ENCODE data around the gene PDE8A. TPM values are rescaled to one million over a fixed set of nuclear protein-coding genes. Genes with fewer than 3 reads are reported as not detected.

The PDE8A gene
- total RNA-seq, 2 experiments from 2014 or later, result 23.2 to 24.4 TPM

DNA sequence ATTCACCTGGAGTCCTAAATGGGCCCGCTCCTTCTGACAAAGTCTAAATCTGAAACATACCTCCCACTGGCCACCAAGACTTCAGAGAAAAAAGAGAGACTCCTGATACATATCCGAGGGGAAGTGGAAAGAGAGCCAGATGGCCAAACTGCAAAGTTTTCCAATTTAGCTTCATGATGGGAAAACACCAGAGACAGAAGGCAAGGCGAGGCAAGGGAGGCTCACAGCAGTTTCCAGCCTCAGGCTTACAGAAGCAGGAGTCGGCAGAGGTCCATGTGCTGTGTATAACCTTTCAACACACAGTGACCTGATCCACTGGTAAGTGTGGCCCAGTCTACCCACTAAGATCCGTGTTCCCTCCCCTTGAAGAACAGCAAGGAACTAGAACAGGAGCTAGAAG lies 29.9 kb upstream of the PDE8A start:
- no peaks in the 10 kb centered on the region for H3K9me3 Mint-ChIP-seq
- peaks cover 3% of the 10 kb centered on the region for H3K4me1 Mint-ChIP-seq (ENCODE audit: low read depth)
- intact Hi-C loops (cut with micrococcal nuclease), result loop anchor here (10.0 kb wide), 1 partner anchor 213 kb away; no protein-coding TSS in a partner anchor
- H3K27me3 Mint-ChIP-seq, result peaks cover 7% of the 10 kb centered on the region
- H3K36me3 Mint-ChIP-seq (ENCODE audit: low read depth), result no peaks in the 10 kb centered on the region
- H3K27ac Mint-ChIP-seq, result no peak overlapping the region
- H3K4me3 Mint-ChIP-seq, result no peak overlapping the region
- ChIA-PET CTCF (interaction anchor here (1.8 kb wide), 1 partner anchor 10 kb away, joined by 4 read pairs; no protein-coding TSS in a partner anchor), POLR2A (no interaction called here)
- ATAC-seq (no peak), DNase-seq (no peak)
- TF ChIP-seq, protein P1, sequence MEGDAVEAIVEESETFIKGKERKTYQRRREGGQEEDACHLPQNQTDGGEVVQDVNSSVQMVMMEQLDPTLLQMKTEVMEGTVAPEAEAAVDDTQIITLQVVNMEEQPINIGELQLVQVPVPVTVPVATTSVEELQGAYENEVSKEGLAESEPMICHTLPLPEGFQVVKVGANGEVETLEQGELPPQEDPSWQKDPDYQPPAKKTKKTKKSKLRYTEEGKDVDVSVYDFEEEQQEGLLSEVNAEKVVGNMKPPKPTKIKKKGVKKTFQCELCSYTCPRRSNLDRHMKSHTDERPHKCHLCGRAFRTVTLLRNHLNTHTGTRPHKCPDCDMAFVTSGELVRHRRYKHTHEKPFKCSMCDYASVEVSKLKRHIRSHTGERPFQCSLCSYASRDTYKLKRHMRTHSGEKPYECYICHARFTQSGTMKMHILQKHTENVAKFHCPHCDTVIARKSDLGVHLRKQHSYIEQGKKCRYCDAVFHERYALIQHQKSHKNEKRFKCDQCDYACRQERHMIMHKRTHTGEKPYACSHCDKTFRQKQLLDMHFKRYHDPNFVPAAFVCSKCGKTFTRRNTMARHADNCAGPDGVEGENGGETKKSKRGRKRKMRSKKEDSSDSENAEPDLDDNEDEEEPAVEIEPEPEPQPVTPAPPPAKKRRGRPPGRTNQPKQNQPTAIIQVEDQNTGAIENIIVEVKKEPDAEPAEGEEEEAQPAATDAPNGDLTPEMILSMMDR (IDR thresholded peaks at IDR 0.05), result no peak

GRCh38 chr15:84953136-84953535 lies 28.5 kb upstream of the PDE8A start:
- CTCF ChIA-PET, result interaction anchor here (1.2 kb wide), 1 partner anchor 91 kb away, joined by 4 read pairs; no protein-coding TSS in a partner anchor
- no peak for DNase-seq
- H3K27ac Mint-ChIP-seq, result no peak overlapping the region
- H3K27me3 Mint-ChIP-seq, result peaks cover 11% of the 10 kb centered on the region
- POLR2A ChIA-PET, result no interaction called here
- TF ChIP-seq, protein P1 (IDR thresholded peaks at IDR 0.05), result no peak
- peaks cover 3% of the 10 kb centered on the region for H3K4me1 Mint-ChIP-seq (ENCODE audit: low read depth)
- intact Hi-C loops (cut with micrococcal nuclease), result loop anchor here (10.0 kb wide), 1 partner anchor 212 kb away; no protein-coding TSS in a partner anchor
- no peaks in the 10 kb centered on the region for H3K9me3 Mint-ChIP-seq
- H3K4me3 Mint-ChIP-seq, result no peak overlapping the region
- no peak for ATAC-seq
- no peaks in the 10 kb centered on the region for H3K36me3 Mint-ChIP-seq (ENCODE audit: low read depth)

DNA sequence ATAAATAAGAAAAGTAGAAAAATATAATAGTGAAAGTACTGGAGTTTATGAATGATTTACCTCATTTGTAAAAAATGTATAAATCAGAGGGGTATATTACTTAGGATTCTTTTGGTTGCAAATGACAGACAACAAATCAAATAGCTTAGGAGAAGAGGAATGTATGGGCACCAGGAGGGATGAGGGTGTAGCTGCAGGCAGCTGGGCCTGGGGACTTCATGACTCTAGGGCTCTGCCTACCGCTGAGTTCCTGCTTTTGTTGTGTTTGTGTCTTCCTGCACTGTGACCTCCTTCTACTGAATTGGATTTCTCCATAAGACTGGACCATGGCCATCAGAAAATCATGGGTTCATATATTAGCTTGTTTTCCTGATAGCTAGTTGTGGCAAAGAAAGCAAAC lies 27.9 kb upstream of the PDE8A start:
- ATAC-seq, result no peak
- DNase-seq, result no peak
- POLR2A ChIA-PET, result no interaction called here

DNA sequence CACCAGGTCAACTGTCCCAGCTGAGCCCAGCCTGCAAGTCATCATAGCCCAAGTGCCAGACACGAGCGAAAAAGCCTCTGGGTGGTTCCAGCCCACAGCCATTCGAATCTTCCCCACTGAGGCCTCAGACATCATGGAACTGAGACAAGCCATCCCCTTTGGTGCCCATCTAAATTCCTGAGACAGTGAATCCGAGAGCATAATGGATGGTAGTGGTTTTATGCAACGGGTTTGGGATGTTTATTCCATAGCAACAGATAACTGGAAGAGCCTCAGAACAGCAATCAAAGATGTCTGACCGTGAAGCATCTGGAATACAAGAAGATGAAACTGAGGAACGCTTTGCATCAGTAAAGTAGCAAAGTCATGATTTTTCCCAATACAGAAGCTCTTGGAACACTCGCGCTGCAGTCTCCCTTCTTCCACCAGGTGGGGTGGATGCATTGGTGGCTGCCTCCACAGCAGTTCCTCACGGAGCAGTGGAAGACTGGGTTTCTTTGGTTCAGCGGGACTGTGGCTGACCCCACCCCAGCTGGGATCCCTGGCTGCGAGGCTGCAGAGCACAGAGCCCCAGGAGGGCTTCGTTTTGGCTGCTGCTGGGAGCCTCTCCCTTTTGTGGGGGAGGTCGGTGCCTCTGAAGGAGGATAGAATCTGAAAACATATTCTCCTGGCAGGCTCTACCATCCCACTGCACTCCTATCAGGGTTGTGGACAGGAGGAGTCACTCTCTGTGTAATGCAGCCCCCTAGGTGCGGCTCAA lies 26.4 kb upstream of the PDE8A start:
- Mint-ChIP-seq H3K27ac (no peak overlapping the region), H3K4me3 (no peak overlapping the region), H3K36me3 (ENCODE audit: low read depth) (no peaks in the 10 kb centered on the region), H3K27me3 (peaks cover 11% of the 10 kb centered on the region), H3K4me1 (ENCODE audit: low read depth) (peaks cover 9% of the 10 kb centered on the region), H3K9me3 (no peaks in the 10 kb centered on the region)
- TF ChIP-seq, protein P1 (IDR thresholded peaks at IDR 0.05), result peak; percentile 57
- ChIA-PET CTCF (interaction anchor here (1.4 to 1.9 kb wide), 3 partner anchors 89 to 213 kb away, joined by 4 to 7 read pairs (median 6); no protein-coding TSS in a partner anchor), POLR2A (interaction anchor here (0.6 kb wide), 1 partner anchor 24 kb away, joined by 3 read pairs; no protein-coding TSS in a partner anchor)
- DNase-seq (peak; percentile 52), ATAC-seq (peak; percentile 37)
- intact Hi-C loops (cut with micrococcal nuclease), result loop anchor here (10.0 kb wide), 1 partner anchor 210 kb away; no protein-coding TSS in a partner anchor

More for the DNA sequence above, 27.9 kb upstream of the PDE8A start:
- H3K27ac Mint-ChIP-seq, result no peak overlapping the region
- H3K4me3 Mint-ChIP-seq, result no peak overlapping the region
- TF ChIP-seq, protein P1 (IDR thresholded peaks at IDR 0.05), result no peak
- intact Hi-C loops (cut with micrococcal nuclease), result loop anchor here (10.0 kb wide), 1 partner anchor 211 kb away; no protein-coding TSS in a partner anchor
- no peaks in the 10 kb centered on the region for H3K36me3 Mint-ChIP-seq (ENCODE audit: low read depth)
- H3K4me1 Mint-ChIP-seq (ENCODE audit: low read depth), result peaks cover 3% of the 10 kb centered on the region
- H3K27me3 Mint-ChIP-seq, result peaks cover 11% of the 10 kb centered on the region
- no peaks in the 10 kb centered on the region for H3K9me3 Mint-ChIP-seq
- CTCF ChIA-PET, result interaction anchor here (0.7 to 1.2 kb wide), 3 partner anchors 82 to 215 kb away, joined by 3 to 4 read pairs (median 4); no protein-coding TSS in a partner anchor

DNA sequence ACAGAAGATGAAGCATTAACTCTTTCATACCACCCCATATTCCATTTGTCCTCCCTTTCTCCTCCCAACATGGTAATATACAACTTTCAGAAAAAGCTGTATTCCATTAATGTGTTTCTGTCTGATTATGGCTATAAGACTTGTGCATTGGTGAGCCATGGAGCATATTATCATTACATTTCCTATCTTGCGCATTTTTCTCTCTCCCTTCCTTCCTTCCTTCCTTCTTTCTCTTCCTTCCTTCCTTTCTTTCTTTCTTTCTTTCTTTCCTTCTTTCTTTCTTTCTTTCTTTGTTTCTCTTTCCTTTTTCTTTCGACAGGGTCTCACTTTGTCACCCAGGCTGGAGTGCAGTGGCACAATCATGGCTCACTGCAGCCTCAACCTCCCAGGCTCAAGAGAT lies 25.5 kb upstream of the PDE8A start:
- TF ChIP-seq, protein P1 (IDR thresholded peaks at IDR 0.05), result no peak
- no peak for ATAC-seq
- H3K27me3 Mint-ChIP-seq, result peaks cover 11% of the 10 kb centered on the region
- intact Hi-C loops (cut with micrococcal nuclease), result loop anchor here (10.0 kb wide), 1 partner anchor 209 kb away; no protein-coding TSS in a partner anchor
- DNase-seq, result no peak
- H3K9me3 Mint-ChIP-seq, result no peaks in the 10 kb centered on the region
- H3K27ac Mint-ChIP-seq, result no peak overlapping the region
- peaks cover 9% of the 10 kb centered on the region for H3K4me1 Mint-ChIP-seq (ENCODE audit: low read depth)
- ChIA-PET POLR2A (interaction anchor here (0.6 kb wide), 2 partner anchors 24 to 213 kb away, joined by 3 to 4 read pairs; no protein-coding TSS in a partner anchor), CTCF (interaction anchor here (1.4 kb wide), 2 partner anchors 9 to 88 kb away, joined by 4 to 7 read pairs; no protein-coding TSS in a partner anchor)
- H3K4me3 Mint-ChIP-seq, result no peak overlapping the region
- H3K36me3 Mint-ChIP-seq (ENCODE audit: low read depth), result no peaks in the 10 kb centered on the region
